GM18868 (cell line): ENCODE results near the gene TMEM151B.
"Not testable (repeated sequence)": the region's sequence is repeated elsewhere in the genome, so short reads cannot be mapped to it uniquely, and the experiment has no call there.

Experiments
- ATAC-seq: cut with Tn5 transposase; IDR thresholded peaks from one replicate; pipeline ENCODE4 v1.9.1; 2021; ENCODE audit warnings: mild to moderate bottlenecking, moderate library complexity; ENCODE audit not compliant: unreplicated experiment

Gene TMEM151B

DNA sequence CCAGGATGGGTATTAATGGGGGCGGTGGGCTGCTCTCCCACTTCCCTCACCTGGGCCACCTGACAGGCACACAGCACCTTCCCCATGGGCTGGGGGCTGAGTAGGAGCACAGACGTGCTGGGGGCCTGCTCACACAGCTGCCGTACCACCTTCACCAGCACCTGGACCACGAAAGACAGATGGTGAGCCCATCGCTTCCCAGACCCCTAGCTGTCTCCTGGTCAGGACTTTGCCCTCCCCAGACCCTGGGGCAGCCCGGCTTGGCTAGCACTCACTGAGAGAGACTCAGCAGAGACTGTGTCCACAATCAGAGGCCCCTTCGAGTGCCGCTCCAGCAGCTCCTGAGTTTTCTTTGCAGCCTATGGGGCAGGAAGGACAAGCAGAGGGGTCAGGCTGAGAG lies 30.9 kb downstream of the TMEM151B start:
- ATAC-seq: no peak

DNA sequence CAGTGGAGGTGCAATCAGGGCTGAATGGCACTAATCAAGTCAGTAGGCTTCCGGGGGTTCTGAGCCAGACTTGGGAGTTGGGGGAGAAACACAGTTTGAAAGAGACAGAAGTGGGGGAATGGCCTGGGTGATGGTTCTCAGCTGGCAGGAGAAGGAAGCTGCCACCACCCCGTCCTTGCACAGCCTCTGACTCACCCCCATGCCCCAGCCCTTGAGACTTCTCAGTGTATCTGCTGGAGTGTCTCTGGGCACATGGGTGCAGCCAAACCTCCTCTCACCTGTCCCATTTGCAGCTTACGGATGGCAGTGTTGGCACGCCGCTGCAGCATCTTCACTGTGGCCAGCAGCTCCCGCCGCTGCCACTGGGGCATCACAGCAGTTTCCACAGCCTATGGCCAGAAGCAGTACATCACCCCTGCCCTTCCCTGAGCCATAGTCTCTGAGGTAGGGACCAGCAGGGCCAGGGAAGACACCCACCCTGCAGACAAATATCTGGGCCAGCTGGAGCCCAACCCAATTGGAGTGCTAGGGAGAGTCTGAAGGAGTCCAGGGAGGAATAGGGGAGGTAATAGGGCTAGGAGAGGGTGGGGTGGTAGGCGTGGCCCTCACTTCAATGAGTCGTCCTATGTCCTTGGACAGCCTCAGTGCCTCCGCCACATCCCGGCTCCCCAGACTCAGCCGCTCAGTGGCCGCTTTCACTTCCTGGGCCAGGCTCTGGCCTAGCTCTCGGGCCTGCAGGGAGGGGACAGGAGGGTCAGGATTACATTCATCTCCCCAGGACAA lies 31.7 kb downstream of the TMEM151B start:
- ATAC-seq: no peak

GRCh38 chr6:44302856-44303255 lies 32.6 kb downstream of the TMEM151B start:
- no peak for ATAC-seq

DNA sequence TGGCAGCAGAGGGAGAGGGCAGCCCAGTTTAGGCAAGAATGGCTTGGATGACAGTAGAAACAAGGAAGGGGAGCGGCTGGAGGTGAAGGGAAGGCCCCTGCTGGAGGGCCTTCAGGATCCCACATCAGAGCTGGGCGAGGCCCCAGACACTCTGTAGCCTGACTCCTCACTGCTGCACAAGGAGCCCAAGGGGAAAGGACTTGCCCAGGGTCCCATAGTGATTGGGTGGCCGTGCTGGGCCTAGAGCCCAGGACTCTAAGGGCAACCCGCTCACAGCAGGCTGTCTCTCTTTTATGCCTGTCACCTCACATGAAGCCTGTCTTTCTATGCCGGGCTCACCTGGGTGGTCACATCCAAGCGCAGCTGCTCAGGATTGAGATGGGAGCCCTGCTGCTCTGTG lies 33.6 kb downstream of the TMEM151B start:
- no peak for ATAC-seq

- ATAC-seq: no peak
Measured at GRCh38 chr6:44304282-44305199, 34.3 kb downstream of the TMEM151B start.

GRCh38 chr6:44305200-44305725 lies 35.0 kb downstream of the TMEM151B start:
- ATAC-seq: no peak

GRCh38 chr6:44306710-44307109 lies 36.5 kb downstream of the TMEM151B start:
- ATAC-seq: no peak

GRCh38 chr6:44307217-44307616 lies 37.0 kb downstream of the TMEM151B start:
- no peak for ATAC-seq

DNA sequence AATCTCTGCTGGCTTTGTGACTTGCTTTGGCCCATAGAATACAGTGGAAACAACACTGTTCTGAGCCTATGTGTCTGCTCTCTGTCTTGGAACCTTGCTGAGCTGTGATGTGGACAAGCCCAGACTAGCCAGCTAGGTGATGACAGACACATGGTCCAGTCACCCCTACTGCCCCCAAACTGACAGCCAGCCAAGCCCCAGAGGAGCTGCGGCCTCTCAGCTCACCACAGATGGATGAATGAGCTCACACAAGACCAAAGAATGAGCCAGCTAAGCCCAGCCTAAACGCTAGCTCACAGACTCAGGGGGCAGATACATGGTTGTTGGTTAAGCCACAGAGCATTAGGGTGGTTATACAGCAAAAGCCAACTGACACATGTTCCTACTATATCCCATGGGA lies 38.8 kb downstream of the TMEM151B start:
- ATAC-seq: no peak

- no peak for ATAC-seq
Measured at GRCh38 chr6:44309631-44310030, 39.4 kb downstream of the TMEM151B start.

DNA sequence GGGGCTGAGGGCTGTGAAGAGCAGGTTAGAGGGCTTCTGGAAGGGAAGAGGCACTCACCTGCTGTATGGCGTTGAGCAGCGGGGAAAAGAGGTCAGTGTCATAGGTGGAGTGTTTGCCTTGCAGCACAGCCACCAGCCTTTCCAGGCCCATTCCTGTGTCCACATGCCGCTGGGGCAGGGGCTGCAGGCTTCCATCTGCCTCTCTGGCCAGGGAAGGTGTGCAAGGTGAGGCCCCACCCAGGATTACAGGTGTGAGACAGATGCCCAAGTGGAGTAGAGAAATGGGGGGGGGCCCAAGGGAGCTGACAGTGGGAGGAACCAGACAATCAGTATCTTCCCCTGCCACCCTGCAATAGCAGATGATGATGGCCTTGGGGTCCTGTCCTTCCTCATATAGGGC lies 40.0 kb downstream of the TMEM151B start:
- ATAC-seq: no peak

DNA sequence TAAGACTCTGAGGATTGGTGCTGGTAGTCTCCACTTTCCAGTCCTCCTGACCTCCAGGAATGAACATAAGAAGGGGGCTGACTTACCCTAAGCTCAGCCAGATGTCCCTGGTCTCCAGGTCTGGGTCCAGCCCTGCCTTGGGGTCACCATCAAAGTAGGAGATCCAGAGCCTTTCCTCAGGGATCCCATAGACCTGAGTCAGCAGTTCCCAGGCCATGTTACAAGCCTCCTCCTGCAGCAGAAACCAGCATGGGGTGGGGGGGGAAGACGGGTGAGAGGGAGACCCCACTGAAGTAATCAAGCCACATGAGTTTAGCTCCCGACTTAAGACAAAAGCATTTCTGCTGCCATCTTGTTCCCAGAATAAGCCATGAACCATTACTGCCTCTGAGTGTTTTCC lies 41.1 kb downstream of the TMEM151B start:
- no peak for ATAC-seq

DNA sequence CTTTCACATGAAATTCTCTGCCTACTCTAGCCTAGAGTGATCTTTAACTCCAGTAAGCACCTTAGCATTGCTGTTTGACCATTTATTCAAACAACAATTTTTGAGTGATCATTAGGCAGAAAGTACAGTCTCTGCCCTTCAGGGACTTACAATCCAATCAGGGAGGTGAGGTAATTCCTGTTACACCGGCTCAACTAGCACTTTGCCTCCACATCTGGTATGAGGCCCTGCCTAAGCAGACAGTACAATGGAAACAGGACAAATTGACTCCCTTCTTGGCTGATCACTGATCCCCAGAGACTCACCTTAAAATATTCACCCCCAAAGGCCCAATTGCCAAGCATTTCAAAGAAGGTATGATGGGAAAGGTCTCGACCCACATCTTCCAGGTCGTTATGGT lies 41.5 kb downstream of the TMEM151B start:
- ATAC-seq: no peak

DNA sequence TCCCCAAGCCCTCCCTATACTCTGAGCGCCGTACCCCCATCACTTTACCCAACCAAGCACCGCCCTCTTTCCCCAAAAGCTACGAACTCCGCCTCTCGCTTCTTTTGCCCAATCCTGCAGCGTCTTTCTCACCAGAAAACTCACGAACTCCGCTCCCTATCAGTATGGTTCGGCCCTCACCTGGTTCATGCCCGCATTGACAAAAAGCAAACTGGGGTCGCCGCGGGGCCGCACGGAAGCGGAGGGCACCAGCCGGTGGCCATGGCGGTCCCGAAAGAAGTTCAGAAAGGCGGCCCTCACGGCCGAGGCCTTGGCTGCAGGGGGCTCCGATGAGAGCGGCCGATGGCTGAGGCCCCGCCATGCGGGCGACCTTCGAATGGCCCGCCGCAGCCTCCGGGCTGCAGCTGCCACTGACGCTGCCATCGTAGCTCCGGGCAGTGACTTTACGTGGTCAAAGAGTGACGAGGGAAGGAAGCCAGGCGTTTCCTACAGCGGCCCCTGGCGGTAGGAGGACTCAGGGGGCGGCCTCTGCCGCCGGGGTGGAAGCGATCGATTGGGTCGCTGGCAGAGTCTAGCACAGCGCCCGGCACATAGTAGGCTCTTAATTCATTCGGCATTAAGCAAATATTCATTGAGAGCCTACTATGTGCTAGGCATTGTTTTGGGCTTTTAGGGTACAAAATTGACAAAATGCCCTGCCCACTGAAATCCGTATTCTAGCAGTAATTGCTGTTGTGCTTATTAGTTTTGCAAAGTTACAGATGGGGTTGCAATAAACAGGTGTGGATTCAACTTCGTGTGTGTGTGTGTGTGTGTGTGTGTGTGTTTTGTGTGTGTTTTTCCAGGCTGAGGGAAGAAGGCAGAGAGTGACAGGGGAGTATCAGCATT lies 42.9 kb downstream of the TMEM151B start, which contains the start of gene AARS2:
Gene AARS2 (minus strand): TSS at position 447 of the 888 bp plus-strand sequence. CDS start 24 bp downstream, at position 423.
- peak; percentile 94 for ATAC-seq

DNA sequence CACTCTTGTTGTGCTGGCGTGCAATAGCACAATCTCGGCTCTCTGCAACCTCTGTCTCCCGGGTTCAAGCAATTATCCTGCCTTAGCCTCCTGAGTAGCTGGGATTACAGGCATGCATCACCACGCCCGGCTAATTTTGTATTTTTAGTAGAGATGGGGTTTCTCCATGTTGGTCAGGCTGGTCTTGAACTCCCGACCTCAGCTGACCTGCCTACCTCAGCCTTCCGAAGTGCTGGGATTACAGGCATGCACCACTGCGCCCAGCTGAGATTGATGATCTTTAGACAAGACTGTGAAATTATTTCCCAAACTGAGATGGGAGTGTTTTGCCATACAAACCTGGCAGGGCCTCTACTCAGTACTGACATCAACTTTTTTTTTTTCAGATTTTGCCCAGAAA lies 44.4 kb downstream of the TMEM151B start:
- ATAC-seq: not testable (repeated sequence)

DNA sequence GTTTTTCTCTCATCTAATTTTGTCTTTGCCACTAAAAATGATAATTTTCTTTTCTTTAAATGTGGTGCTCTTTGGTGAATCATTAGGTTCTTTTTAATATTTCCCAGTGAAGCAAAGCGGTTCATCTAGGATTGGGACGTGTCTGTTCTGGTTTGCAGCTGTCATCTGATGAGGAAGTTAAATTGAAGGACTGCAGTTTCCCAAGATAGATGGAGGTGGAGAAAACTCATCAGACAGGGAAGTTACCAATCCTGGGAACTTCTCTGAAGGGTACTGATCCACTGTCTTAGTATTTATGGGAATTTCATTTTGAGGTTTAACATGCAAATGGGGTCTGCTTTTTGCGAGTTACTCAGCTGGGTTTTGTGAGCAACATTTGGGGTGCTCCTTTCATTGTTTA lies 45.3 kb downstream of the TMEM151B start:
- no peak for ATAC-seq

DNA sequence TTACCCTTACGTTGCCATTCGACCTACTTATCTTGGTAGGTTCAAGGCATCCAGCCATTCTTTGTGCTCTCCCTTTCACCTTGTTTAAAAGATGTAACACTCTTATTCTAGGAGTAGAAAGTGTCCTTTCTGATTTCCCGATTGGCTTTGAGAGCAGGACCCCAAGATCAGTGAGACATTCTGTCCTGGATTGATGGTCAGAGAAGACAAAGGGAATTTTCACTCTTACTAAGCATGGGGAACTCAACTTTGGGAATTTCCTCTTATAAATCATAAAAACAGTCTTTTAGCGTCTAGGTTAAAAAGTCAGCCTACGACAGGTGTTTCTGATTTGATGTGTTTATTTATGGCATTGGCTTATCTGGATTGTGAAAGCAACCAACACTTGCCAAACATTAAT lies 45.7 kb downstream of the TMEM151B start:
- no peak for ATAC-seq

- ATAC-seq: no peak
Measured at GRCh38 chr6:44316481-44316880, 46.2 kb downstream of the TMEM151B start.

GRCh38 chr6:44317136-44317631 lies 46.9 kb downstream of the TMEM151B start:
- not testable (repeated sequence) for ATAC-seq

GRCh38 chr6:44321210-44321609 lies 51.0 kb downstream of the TMEM151B start:
- no peak for ATAC-seq
